D721Med (cell line): Measurements from ENCODE around the gene PRG2.

Experiments
- DNase-seq: peaks from one replicate; pipeline ENCODE4 v3.0.0; 2011; ENCODE audit warnings: low spot score; ENCODE audit not compliant: insufficient read length
- FAIRE-seq: peaks from 2 replicates; lab custom pipeline; 2011; peaks lifted over from hg19 to GRCh38; lab: Jason Lieb, UNC
- CTCF ChIP-seq: IDR thresholded peaks from 2 replicates; pipeline ENCODE4 v1.5.1; 2012; ENCODE audit warnings: mild to moderate bottlenecking, control low read depth; ENCODE audit not compliant: insufficient read depth; ENCODE audit errors: missing control alignments

PRG2 gene

GRCh38 chr11:57359896-57360690 is 30.4 kb downstream of the PRG2 start:
- DNase-seq (no peak), FAIRE-seq (no peak)
- no peak for TF ChIP-seq CTCF

GRCh38 chr11:57359396-57359795 is 31.1 kb downstream of the PRG2 start:
- TF ChIP-seq CTCF = no peak
- DNase-seq = no peak
- no peak for FAIRE-seq

- DNase-seq (no peak), FAIRE-seq (no peak)
- no peak for TF ChIP-seq CTCF
Observed at GRCh38 chr11:57358991-57359390, 31.5 kb downstream of the PRG2 start.

- TF ChIP-seq CTCF = no peak
- DNase-seq (no peak), FAIRE-seq (no peak)
Observed at GRCh38 chr11:57358543-57358961, 31.9 kb downstream of the PRG2 start.

- FAIRE-seq = no peak
- no peak for TF ChIP-seq CTCF
- no peak for DNase-seq
Observed at GRCh38 chr11:57357856-57358255, 32.6 kb downstream of the PRG2 start.

- DNase-seq = no peak
- TF ChIP-seq CTCF = no peak
- no peak for FAIRE-seq
Observed at GRCh38 chr11:57357310-57357709, 33.1 kb downstream of the PRG2 start.

GRCh38 chr11:57356268-57356667 is 34.2 kb downstream of the PRG2 start:
- FAIRE-seq = no peak
- DNase-seq = no peak
- no peak for TF ChIP-seq CTCF
